GM21529 (cell line): ENCODE measurements around the gene FAM219B.
"Not testable (repeated sequence)": the region's sequence is repeated elsewhere in the genome, so short reads cannot be mapped to it uniquely, and the experiment has no call there.

ENCODE experiments used
- ATAC-seq: cut with Tn5 transposase; IDR thresholded peaks from one replicate; pipeline ENCODE4 v1.9.1; 2021; ENCODE audit not compliant: unreplicated experiment

FAM219B gene

DNA sequence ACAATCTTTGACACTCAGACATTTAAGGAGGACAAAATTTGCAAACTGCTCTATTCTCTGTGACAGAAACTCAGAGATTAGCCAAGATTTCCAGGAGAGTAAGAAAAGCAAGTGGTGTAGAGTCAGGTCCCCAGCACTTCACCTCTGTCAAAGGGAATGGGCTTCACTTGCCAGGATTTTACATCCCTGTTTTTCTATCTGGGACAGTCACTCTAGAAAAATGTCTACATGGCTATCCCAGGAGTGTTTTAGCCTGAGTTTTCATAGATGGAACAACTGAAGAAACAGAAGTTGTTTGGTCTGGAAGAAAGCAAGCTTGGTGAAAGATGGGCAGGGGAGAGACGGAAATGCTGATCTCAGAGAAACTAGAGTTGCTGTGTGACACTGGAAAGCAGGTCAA lies 3.0 kb downstream of the FAM219B start:
- no peak for ATAC-seq

GRCh38 chr15:74902295-74903075 lies 4.2 kb downstream of the FAM219B start:
- no peak for ATAC-seq

DNA sequence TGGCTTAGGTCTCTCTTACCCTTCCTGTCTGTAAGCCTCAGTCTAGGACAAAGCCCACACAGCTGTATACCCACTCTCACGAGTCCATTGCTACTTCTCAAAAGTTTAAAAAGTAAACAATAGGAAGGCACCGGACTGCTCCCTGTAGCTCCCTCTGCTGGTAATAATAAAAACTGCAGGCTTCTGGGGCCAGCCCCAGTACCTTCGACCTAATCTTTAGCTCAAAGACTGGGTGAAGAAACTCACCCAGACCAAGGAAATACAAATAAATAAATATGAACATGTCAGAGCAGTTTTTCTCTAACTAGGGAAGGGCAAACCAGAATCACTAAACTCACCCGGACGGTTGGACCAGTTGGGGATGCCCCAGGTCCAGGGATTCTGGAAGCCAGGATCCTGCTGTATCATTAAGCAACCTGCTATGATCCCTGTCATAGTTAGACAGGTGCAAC lies 5.0 kb downstream of the FAM219B start:
- ATAC-seq, result no peak

DNA sequence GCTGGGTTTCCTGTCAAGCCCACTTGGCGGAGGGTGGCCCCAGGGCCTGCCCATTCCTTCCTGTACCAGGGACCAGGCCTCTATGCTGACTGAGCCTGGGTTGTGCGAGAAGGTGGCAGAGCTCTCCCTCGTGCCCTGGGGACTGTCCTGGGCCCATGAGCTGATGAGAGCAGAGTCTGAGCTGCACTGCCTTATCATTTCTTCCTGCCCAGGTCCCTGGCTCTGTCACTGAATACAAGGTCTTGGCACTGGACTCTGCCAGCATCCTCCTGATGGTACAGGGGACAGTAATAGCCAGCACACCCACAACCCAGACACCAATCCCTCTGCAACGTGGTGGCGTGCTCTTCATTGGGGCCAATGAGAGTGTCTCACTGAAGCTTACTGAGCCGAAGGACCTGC lies 9.3 kb downstream of the FAM219B start:
- no peak for ATAC-seq

- ATAC-seq, result no peak
Observed at GRCh38 chr15:74896316-74896715, 10.3 kb downstream of the FAM219B start.

DNA sequence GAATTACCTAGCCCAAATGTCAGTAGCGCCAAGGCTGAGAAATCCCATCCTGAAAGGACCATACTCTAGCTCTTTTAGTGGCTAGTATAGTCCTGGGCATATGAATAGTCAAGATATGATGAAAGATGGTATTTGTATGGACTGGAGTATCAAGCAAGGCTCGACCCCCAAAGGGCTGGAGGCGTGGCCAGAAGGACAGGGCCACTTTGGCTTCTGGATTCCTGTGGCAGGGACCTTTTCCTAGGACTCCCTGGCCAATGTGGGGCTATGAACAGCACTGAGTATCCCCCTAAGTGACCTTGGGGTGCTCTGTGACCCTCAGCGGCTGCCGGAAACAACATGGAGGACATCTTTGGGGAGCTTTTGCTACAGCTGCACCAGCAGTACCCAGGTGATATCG lies 10.8 kb downstream of the FAM219B start:
- no peak for ATAC-seq

DNA sequence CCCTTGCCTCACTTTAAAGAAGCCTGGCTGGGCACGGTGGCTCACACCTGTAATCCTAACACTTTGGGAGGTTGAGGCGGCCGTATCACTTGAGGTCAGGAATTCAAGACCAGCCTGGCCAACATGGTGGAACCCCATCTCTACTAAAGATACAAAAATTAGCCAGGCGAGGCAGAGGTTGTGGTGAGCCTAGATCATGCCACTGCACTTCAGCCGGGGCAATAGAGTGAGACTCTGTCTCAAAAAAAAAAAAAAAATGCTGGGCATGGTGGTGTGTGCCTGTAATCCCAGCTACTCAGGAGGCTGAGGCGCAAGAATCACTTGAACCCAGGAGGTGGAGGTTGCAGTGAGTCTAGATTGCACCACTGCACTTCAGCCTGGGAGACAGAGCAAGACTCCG lies 12.3 kb downstream of the FAM219B start:
- not testable (repeated sequence) for ATAC-seq

DNA sequence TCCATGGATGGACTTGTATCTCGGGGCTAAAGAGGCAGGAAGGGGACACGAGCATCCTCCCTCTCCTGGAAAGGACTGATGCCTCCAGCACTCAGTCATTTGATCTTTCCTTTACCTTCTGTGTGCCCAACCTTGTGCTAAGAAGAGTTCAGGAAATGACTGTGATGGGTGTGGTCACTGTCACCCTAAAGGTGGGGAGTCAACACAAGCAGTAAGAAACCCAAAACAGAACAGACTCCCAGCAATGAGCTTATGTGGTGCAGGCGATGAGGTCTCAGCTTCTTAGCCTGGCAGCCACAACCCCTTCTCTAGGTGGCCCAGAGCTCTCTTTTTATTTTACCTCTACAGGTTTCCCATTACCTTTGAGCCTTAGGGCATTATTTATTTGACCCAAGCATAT lies 13.0 kb downstream of the FAM219B start:
- no peak for ATAC-seq

GRCh38 chr15:74892931-74893330 lies 13.7 kb downstream of the FAM219B start:
- ATAC-seq, result no peak

DNA sequence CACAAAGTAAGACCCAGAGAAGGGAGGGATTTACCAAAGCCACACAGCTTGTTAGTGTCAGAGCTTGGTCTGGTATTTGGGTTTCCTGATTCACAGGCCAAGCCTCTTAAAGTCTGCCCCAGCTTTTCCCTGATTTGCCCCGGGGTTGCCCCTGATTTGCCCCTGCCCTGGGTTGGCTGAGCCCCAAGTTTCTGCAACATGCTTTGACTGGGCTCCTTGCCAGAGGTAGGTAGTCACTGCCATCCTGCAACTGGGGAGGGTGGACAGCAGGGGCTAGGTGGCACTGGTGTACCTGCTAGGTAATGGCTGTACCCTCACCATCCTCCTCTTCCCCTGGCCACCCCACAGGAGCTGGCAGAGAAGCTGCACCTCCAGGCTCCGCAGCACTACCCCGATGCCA lies 14.3 kb downstream of the FAM219B start:
- no peak for ATAC-seq

- no peak for ATAC-seq
Observed at GRCh38 chr15:74891469-74891868, 15.2 kb downstream of the FAM219B start.

DNA sequence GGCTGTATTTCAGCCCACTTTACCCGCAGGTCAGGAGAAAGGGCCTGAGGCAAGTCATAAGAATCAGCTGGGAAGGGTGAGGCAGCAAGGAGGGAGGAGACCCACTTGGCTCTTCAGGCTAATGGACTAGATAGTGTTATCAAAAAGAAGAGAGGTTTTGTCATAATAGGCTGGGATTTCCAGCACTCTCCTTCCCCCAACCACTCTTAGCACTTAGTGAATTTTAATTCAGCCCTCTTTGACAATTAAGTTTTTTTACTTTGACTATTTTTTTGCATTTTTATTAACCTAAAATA lies 16.0 kb downstream of the FAM219B start:
- ATAC-seq, result no peak

- peak; percentile 96 for ATAC-seq
Observed at GRCh38 chr15:74889883-74890664, 16.6 kb downstream of the FAM219B start, which contains the start of gene MPI. TSS of gene MPI (plus strand) at chr15:74890042. CDS start at chr15:74890074, 32 bp downstream.

DNA sequence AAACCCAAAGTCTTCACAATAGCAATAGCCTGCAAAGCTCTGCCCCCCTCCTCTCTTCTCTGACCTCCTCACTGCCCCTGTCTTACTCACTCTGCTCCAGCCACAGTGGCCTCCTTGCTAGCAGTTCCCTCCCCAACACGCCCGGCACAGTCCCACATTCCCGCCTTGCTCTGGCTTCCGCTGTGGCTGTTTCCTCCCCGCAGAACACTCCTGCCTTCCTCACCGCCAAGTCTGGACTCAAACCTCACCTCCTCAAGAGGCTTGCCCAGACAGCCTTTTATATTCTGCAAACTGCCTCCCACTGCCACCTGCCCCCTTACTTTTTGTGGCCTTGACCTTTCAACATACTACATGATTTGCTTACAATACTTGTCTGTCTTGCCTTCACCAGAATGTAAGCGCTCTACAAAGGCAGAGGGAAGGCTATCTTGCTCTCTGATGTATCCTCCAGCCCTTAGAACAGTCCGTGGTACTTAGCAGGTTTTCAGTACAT lies 17.2 kb downstream of the FAM219B start:
- ATAC-seq, result no peak

- ATAC-seq, result no peak
Observed at GRCh38 chr15:74888716-74889115, 17.9 kb downstream of the FAM219B start.

DNA sequence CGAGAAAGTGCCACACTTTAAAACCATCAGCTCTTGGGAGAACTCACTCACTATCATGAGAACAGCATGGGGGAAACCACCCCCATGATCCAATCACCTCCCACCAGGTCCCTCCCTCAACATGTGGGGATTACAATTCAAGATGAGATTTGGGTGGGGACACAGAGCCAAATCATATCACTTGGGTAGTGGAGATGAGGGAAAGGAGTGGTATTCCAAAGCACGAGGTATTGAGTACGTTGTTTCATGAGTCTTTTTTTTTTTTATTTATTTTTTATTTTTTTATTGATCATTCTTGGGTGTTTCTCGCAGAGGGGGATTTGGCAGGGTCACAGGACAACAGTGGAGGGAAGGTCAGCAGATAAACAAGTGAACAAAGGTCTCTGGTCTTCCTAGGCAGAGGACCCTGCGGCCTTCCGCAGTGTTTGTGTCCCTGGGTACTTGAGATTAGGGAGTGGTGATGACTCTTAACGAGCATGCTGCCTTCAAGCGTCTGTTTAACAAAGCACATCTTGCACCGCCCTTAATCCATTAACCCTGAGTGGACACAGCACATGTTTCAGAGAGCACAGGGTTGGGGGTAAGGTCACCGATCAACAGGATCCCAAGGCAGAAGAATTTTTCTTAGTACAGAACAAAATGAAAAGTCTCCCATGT lies 19.0 kb downstream of the FAM219B start:
- ATAC-seq, result not testable (repeated sequence)

DNA sequence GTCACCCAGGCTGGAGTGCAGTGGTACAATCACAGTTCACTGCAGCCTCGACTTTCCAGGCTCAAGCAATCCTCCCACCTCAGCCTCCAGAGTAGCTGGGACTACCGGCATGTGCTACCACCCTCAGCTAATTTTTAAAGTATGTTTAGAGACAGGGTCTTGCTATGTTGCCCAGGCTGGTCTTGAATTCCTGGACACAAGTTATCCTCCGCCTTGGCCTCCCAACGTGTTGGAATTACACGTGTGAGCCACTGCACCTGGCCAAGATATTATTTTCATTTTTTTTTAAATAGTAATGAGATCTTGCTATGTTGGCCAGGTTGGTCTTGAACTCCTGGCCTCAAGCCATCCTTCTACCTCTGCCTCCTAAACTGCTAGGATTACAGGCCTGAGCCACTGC lies 21.2 kb downstream of the FAM219B start:
- no peak for ATAC-seq

GRCh38 chr15:74884428-74885223 lies 22.0 kb downstream of the FAM219B start:
- no peak for ATAC-seq

GRCh38 chr15:74882528-74882927 lies 24.1 kb downstream of the FAM219B start:
- no peak for ATAC-seq

DNA sequence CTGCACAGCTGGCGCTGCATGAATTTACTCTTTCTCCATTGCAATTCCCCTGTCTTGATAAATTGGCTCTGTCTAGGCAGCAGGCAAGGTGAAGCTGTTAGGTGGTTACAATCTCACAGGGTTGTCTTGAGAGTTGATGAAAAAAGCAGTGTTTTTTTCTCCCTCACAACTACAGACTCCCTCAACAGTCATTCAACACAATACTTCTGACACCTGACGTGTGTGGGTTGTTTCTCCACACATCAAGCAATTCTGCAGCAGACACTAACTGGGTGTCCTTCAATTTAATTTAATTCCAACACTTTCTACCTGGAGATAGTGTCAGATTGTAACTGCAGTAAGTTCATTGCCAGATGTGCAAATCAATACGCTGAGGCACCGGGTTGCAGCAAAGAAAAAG lies 28.4 kb downstream of the FAM219B start:
- ATAC-seq, result no peak
